Measurements from ENCODE around the gene GRAMD1B.

GRAMD1B gene

DNA sequence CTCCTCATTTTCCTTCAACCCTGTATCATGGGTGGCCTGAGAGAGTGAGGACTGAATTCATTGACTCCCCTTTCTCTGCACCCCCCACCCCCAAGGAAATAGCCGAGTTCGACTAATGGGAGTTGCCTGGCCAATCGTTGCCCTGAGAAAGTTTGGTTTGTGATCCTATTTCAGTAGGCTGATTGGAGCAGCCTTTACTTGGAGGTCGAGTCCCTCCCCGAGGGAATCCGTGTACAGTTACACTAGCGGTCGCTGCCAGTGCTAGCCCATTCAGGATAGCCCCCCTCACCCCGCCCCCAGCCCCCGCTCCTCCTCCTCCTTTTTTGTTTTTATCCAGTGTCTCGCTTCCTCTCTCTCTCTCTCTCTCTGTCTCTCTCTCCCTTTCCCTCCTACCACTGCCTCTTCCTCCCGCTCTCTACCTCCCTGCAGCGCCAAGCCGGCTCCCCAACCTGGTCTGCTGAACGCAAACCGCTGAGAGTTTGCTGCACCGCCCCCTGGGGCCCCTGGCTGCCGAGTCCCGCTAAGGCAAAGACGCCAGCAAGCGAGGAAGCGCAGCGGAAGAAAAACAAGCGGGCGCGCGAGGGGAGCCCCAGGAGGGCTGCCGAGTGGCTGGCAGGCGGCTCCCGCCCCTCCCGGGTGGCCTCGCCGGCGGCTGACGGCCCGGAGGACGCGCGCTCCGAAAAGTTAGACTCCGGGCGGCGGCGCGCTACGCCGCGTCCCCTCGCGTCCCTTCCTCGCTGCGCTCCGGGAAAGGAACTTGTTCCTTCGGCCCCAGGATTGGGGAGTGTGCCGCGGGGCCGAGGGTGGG, at the start of gene GRAMD1B:
TSS of gene GRAMD1B (plus strand) at position 357 of the 808 bp plus-strand sequence. CDS start 524 bp downstream, outside the sequence.
- peak within 1 kb of the TSS; percentile 77 for H3K4me3 ChIP-seq (replicated peaks; ENCODE audit: low read depth, low read length)
- TF ChIP-seq, protein P1, sequence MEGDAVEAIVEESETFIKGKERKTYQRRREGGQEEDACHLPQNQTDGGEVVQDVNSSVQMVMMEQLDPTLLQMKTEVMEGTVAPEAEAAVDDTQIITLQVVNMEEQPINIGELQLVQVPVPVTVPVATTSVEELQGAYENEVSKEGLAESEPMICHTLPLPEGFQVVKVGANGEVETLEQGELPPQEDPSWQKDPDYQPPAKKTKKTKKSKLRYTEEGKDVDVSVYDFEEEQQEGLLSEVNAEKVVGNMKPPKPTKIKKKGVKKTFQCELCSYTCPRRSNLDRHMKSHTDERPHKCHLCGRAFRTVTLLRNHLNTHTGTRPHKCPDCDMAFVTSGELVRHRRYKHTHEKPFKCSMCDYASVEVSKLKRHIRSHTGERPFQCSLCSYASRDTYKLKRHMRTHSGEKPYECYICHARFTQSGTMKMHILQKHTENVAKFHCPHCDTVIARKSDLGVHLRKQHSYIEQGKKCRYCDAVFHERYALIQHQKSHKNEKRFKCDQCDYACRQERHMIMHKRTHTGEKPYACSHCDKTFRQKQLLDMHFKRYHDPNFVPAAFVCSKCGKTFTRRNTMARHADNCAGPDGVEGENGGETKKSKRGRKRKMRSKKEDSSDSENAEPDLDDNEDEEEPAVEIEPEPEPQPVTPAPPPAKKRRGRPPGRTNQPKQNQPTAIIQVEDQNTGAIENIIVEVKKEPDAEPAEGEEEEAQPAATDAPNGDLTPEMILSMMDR (IDR thresholded peaks at IDR 0.05; ENCODE audit: low read length, missing control alignments), result peak; percentile 14
- peak; percentile 86 for DNase-seq (ENCODE audit: low read depth)

DNA sequence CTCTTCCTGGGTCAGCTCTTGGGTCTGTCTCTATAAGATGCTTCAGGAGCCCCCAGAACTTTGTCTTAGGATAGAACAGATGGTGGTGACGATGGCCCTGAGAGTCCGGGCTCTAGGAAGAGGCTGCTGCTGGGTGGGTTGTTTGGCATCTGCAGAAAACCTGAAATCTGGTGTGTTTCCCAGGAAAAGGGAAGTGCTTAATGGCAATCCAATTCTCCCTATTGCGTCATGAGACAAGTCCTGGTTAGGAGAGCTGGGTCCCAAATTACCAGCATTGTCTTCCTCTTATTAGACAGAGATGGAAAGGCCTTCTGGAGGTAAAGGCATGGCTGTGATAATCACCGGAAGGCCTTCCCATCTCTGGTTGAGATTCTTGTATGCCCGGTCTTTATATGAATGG, 48.9 kb upstream of the GRAMD1B start:
- DNase-seq (ENCODE audit: low read depth), result no peak
- no peak overlapping the region for H3K4me3 ChIP-seq (replicated peaks; ENCODE audit: low read depth, low read length)
- TF ChIP-seq, protein P1 (IDR thresholded peaks at IDR 0.05; ENCODE audit: low read length, missing control alignments), result no peak

DNA sequence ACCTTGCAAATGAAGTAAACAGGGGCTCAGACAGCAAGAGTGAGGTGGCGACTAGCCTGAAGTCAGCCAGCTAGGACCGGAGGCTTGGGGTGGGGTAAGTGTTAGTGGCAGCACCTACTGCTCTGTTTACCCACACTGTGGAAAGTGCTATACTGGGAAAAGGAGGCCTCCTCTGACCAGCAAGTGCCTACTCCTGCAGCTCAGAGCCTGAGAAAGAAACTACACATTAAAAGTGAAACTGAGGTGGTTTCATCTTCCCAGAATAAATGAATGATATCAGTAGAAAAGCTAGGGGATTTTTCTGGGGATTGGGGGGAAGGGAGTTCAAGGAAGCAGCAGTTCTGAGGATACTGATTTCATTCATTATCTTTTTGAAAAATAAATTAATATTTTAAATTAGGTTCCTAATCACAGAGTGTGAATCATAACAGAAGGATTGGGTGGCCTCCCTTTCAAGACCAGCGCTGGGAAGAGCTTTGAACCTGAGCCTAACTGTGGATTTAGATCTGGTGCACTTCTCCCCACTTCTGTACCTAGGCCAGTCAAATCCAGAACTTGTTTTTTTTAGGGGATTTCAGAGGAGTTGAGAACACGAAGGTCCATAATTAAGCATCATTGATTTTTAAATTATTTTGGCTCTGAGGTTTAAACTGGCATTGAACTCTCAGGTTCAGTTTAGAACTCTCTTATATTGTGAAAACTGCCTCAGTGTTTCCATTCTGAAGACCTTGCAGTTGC, 48.1 kb upstream of the GRAMD1B start:
- no peak overlapping the region for H3K4me3 ChIP-seq (replicated peaks; ENCODE audit: low read depth, low read length)
- no peak for DNase-seq (ENCODE audit: low read depth)
- TF ChIP-seq, protein P1 (IDR thresholded peaks at IDR 0.05; ENCODE audit: low read length, missing control alignments), result no peak

DNA sequence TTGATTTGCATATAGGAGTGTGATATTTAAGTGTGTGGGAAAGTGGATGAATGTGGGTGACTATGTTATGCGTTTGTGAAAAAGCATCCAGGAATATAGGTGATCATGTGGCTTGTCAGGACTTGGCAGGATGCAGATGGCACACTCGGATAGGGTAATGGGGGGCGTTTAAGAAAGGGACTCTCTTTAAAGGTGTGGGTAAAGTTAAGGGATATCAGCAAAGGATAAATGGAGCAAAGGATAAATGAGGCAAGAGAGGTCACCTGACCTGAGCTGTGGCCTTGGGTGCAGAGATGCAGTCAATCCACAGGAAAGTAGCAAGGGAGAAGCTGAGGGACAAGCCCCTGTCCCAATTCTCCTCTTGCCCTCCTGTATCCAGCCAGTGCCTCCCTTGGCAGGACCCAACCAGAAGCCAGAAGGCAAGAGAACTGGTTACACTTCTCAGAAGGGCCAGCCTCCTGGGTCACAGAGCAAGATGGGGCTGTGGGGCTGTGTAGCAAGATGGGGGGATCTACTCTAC, 47.5 kb upstream of the GRAMD1B start:
- no peak overlapping the region for H3K4me3 ChIP-seq (replicated peaks; ENCODE audit: low read depth, low read length)
- TF ChIP-seq, protein P1 (IDR thresholded peaks at IDR 0.05; ENCODE audit: low read length, missing control alignments), result no peak
- DNase-seq (ENCODE audit: low read depth), result no peak

DNA sequence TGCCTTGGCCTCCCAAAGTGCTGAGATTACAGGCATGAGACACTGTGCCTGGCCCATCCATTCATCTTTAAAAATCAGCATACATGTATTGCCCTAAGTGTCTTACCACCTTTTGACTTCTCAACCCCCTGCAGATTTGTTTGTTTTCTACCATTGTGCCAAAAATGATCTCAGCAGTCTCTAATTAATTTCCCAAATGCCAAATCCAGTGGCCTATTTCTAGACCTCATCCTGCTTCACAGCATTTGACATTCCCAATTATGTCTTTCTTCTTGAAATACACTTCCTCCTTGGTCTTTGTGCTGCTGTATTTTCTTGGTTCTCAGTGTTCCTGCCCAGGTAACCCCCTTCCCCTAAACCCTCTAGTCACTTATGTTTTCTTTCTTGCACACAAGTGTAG, 46.0 kb upstream of the GRAMD1B start:
- DNase-seq (ENCODE audit: low read depth), result no peak
- H3K4me3 ChIP-seq (replicated peaks; ENCODE audit: low read depth, low read length), result no peak overlapping the region
- TF ChIP-seq, protein P1 (IDR thresholded peaks at IDR 0.05; ENCODE audit: low read length, missing control alignments), result no peak

DNA sequence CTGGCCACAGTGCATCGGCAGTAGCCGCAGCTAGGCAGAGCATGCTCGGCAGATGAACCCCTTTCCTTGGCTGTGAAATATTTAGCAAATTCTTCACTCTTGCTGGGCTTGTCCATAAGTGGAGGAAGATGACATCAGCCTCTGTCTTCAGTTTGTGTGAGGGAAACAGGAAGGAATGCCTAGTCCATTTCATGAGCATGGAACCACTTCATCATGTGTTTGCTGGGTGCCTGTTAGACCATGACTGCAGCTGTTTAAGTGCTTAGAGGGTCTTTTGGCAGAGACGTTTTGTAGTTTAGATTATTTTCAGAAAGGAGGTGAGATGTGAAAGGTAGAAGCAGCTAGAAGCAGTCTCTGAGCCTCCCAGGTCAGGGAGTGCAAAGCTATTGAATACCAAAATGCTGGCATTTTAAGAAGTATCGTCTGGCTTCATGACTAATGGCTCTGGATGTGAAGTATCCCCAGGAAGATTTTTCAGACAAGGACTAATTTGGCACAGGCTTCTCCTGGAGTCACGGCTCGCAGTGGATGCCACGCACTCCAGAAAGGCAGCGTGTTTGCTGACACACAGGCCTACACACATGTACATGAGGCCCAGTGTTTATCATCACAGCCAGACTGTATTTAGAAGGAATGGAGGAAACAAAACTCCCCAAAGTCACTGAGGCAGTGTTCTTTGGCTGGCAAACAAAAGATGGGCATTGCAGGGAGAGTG, 43.1 kb upstream of the GRAMD1B start:
- H3K4me3 ChIP-seq (replicated peaks; ENCODE audit: low read depth, low read length), result no peak overlapping the region
- TF ChIP-seq, protein P1 (IDR thresholded peaks at IDR 0.05; ENCODE audit: low read length, missing control alignments), result no peak
- no peak for DNase-seq (ENCODE audit: low read depth)
